SJSA1 (cell line): ENCODE data around the gene SDK2. TPM values are rescaled to one million over a fixed set of nuclear protein-coding genes. Genes with fewer than 3 reads are reported as not detected.

Source experiments
- DNase-seq, 2 experiments: peaks; one replicate each; pipeline ENCODE4 v3.0.0-alpha.2; 2015 to 2020; ENCODE audit warnings: low spot score in 2 of 2, low read depth in 1 of 2
- H3K27ac ChIP-seq: fragments of 250-450 bp; sonication (Bioruptor Pico); 2 replicates; pipeline ENCODE4 v1.5.1; 2020; ENCODE audit warnings: mild to moderate bottlenecking, moderate library complexity
- H3K27me3 ChIP-seq: fragments of 250-450 bp; sonication (Bioruptor Pico); replicated peaks from 2 replicates; pipeline ENCODE4 v1.5.1; 2020; ENCODE audit warnings: mild to moderate bottlenecking, moderate library complexity
- H3K36me3 ChIP-seq: fragments of 250-450 bp; sonication (Bioruptor Pico); 2 replicates; pipeline ENCODE4 v1.5.1; 2020; ENCODE audit warnings: mild to moderate bottlenecking
- H3K4me1 ChIP-seq: fragments of 250-450 bp; sonication (Bioruptor Pico); replicated peaks from 2 replicates; pipeline ENCODE4 v1.6.1; 2021; ENCODE audit warnings: mild to moderate bottlenecking
- H3K4me3 ChIP-seq: fragments of 250-450 bp; sonication (Bioruptor Pico); 2 replicates; pipeline ENCODE4 v1.5.1; 2020; ENCODE audit warnings: mild to moderate bottlenecking
- H3K9me3 ChIP-seq: fragments of 250-450 bp; sonication (Bioruptor Pico); replicated peaks from 2 replicates; pipeline ENCODE4 v1.5.1; 2020; ENCODE audit warnings: mild to moderate bottlenecking
- total RNA-seq: library from RNA; depleted of rRNA; stranded (reverse); fragments of >200 nt; shearing (Covaris generic); gene quantifications from 2 replicates; pipeline ENCODE4 v1.2.3, GENCODE V29; 2014

SDK2 gene
- total RNA-seq, 1 experiment from 2014 or later = 0.05 TPM

- Histone ChIP-seq H3K9me3 (no peaks in the 10 kb centered on the region; the same call in none of the 2 replicates), H3K36me3 (no peaks in the 10 kb centered on the region), H3K4me1 (no peaks in the 10 kb centered on the region), H3K4me3 (no peak overlapping the region), H3K27ac (no peak overlapping the region), H3K27me3 (peaks cover 73% of the 10 kb centered on the region)
- DNase-seq = no peak
Observed at GRCh38 chr17:73492821-73493814, 151.1 kb downstream of the SDK2 start.

DNA sequence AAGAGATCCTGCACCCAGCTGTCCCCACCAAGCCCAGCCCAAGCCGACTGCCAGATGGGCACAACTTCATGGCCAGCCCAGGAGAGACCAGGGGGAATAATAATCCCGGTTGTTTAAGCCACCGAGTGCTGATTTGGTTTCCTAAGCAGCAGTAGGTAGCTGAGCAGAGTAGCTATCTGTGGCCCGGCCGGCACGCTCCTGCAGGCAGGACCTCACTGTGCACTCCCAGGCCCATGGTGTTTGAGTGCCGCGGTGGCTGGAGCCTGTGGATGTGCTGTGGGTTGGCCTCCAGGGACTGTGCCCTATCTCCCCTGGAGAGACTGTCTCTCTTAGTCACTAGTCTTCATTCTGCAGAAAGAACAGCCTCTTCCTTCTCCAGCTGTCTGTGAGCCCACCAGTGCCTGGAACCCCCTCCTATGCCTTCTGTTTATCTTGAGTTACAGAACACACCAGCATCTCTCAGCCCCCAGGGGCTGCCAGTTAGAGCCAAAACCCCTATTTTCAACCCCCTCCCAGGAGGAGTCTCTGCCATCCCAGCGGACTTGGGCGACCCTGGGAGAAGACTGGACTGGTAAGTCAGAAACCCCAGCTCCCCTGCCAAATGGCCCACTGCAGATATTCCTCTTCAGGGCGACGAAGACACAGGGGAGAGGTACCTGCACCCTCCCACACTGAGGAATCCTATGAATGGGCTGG, 152.0 kb downstream of the SDK2 start:
- H3K4me1 ChIP-seq = no peaks in the 10 kb centered on the region
- no peak overlapping the region for H3K27ac ChIP-seq
- DNase-seq = no peak

DNA sequence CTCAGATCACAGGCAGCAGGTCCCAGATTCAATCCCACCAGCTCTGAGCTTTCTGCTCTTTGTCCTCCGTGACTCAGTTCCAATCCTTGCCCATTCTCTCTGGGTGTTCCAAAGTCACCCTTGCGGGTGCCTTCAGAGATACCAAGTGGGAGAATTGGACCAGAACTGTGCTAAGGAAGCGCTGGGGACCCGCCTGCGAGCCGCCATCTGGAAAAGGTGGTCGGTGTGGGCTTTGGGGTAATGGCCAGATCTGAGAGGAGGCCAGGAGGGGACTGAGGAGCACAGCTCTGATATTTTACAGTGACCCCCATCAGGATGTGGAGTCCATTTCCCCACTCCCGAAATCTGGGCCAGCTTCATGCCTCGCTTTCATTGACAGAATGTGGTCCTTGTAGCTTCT, 152.6 kb downstream of the SDK2 start:
- H3K27ac ChIP-seq = no peak overlapping the region
- no peak overlapping the region for H3K4me3 ChIP-seq
- no peaks in the 10 kb centered on the region; the same call in none of the 2 replicates for H3K9me3 ChIP-seq
- no peak for DNase-seq
- H3K4me1 ChIP-seq = no peaks in the 10 kb centered on the region
- H3K36me3 ChIP-seq = no peaks in the 10 kb centered on the region
- H3K27me3 ChIP-seq = peaks cover 61% of the 10 kb centered on the region

More for the DNA sequence above, 152.0 kb downstream of the SDK2 start:
- no peak overlapping the region for H3K4me3 ChIP-seq
- H3K9me3 ChIP-seq = no peaks in the 10 kb centered on the region; the same call in none of the 2 replicates
- peaks cover 67% of the 10 kb centered on the region for H3K27me3 ChIP-seq
- H3K36me3 ChIP-seq = no peaks in the 10 kb centered on the region

DNA sequence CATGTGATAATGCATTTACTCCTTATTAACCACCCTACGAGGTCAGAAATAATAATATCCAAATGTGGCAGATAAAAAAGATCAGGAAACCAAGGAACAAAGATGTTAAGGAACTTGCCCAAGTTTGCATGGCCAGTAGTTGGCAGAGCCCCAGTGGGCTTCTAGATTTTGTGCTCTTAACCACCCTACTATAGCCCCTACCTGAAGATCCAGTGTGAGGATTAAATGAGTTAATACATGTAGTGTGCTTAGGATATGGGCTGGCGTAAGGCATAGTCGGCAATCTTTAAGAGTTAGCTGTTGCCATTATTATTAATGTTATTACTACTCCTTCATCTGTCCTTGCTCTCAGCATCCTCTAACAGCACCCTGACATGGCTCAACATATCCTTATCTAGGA, 153.4 kb downstream of the SDK2 start:
- H3K4me1 ChIP-seq = no peaks in the 10 kb centered on the region
- H3K9me3 ChIP-seq = peaks cover under 1% of the 10 kb centered on the region
- peaks cover 54% of the 10 kb centered on the region for H3K27me3 ChIP-seq
- no peak overlapping the region for H3K27ac ChIP-seq
- H3K36me3 ChIP-seq = no peaks in the 10 kb centered on the region
- DNase-seq = no peak
- no peak overlapping the region for H3K4me3 ChIP-seq

GRCh38 chr17:73489991-73490390, 154.3 kb downstream of the SDK2 start:
- Histone ChIP-seq H3K4me1 (no peaks in the 10 kb centered on the region), H3K27ac (no peak overlapping the region), H3K36me3 (no peaks in the 10 kb centered on the region), H3K9me3 (peaks cover 9% of the 10 kb centered on the region), H3K4me3 (no peak overlapping the region), H3K27me3 (peaks cover 46% of the 10 kb centered on the region)
- no peak for DNase-seq

GRCh38 chr17:73489333-73489732, 154.9 kb downstream of the SDK2 start:
- no peak for DNase-seq
- Histone ChIP-seq H3K9me3 (peaks cover 12% of the 10 kb centered on the region), H3K27ac (no peak overlapping the region), H3K4me1 (no peaks in the 10 kb centered on the region), H3K4me3 (no peak overlapping the region), H3K36me3 (no peaks in the 10 kb centered on the region), H3K27me3 (peaks cover 41% of the 10 kb centered on the region)

DNA sequence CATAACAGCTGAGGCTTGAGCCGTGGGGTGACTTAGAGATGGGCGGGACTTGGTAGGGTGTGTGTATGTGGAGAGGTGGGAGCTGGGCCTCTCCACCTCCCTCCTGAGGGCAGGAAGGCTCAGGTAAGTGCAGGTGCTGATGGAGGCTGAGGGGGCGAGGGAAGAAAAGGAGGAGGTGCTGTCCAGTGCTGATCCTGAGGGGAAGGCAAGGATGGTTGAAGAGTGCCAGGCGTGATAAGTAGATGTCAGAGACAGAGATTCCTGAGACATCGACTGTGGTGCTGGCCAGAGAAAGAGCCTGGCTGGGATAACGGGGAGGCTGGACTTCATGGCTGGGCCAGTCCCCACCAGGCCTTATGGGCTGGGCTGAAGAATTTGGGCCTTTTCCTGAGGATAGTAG, 159.1 kb downstream of the SDK2 start:
- H3K36me3 ChIP-seq = no peaks in the 10 kb centered on the region
- no peak overlapping the region for H3K27ac ChIP-seq
- peaks cover 12% of the 10 kb centered on the region for H3K9me3 ChIP-seq
- DNase-seq = no peak
- H3K4me3 ChIP-seq = no peak overlapping the region
- H3K4me1 ChIP-seq = no peaks in the 10 kb centered on the region
- peaks cover 40% of the 10 kb centered on the region for H3K27me3 ChIP-seq

GRCh38 chr17:73482894-73483293, 161.4 kb downstream of the SDK2 start:
- DNase-seq = no peak
- H3K27me3 ChIP-seq = peaks cover 53% of the 10 kb centered on the region
- peaks cover 12% of the 10 kb centered on the region for H3K9me3 ChIP-seq
- no peaks in the 10 kb centered on the region for H3K4me1 ChIP-seq
- H3K4me3 ChIP-seq = no peak overlapping the region
- no peak overlapping the region for H3K27ac ChIP-seq
- H3K36me3 ChIP-seq = no peaks in the 10 kb centered on the region

GRCh38 chr17:73482251-73482716, 162.0 kb downstream of the SDK2 start:
- Histone ChIP-seq H3K36me3 (no peaks in the 10 kb centered on the region), H3K4me1 (no peaks in the 10 kb centered on the region)

GRCh38 chr17:73481676-73482075, 162.6 kb downstream of the SDK2 start:
- Histone ChIP-seq H3K27ac (no peak overlapping the region), H3K9me3 (peaks cover 12% of the 10 kb centered on the region), H3K27me3 (peaks cover 63% of the 10 kb centered on the region), H3K4me3 (no peak overlapping the region), H3K4me1 (no peaks in the 10 kb centered on the region), H3K36me3 (no peaks in the 10 kb centered on the region)
- DNase-seq = no peak

More at GRCh38 chr17:73482251-73482716, 162.0 kb downstream of the SDK2 start:
- no peak overlapping the region for H3K4me3 ChIP-seq
- no peak for DNase-seq
- peaks cover 57% of the 10 kb centered on the region for H3K27me3 ChIP-seq
- H3K9me3 ChIP-seq = peaks cover 12% of the 10 kb centered on the region
- no peak overlapping the region for H3K27ac ChIP-seq

- H3K27me3 ChIP-seq = peaks cover 72% of the 10 kb centered on the region
- H3K4me1 ChIP-seq = no peaks in the 10 kb centered on the region
- H3K9me3 ChIP-seq = peaks cover 10% of the 10 kb centered on the region
- H3K36me3 ChIP-seq = no peaks in the 10 kb centered on the region
- H3K4me3 ChIP-seq = no peak overlapping the region
- H3K27ac ChIP-seq = no peak overlapping the region
- DNase-seq = no peak
Observed at GRCh38 chr17:73480740-73481139, 163.5 kb downstream of the SDK2 start.

DNA sequence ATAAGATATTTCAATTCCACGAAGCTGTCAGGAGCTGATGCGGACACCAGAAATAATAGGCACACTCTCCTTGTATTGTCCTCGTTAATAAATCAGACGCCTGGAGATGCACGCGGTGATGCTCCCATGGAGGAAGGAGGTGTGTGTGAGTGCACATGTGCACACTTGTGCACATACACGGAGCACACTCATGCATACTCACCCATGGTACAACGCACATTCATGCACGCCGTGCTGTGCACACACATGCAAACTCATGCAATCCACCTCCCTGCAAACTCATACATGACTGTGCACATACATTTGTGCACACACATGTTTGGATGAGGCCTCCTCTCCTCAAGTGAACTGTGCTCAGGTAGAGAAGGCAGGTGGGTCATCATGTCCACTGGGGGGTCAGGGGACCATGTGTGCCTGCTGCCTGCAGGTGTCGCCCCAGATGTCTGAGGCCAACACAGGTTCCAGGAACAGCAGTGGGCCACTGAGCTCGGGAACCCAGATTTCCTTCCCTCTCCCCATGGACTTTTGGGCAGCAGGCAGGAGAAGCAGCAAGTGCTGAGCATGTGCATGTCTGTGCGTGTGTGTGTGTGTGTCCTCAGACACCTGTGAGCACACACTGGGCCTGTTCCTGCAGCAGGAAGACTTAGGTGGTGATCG, 165.3 kb downstream of the SDK2 start:
- Histone ChIP-seq H3K36me3 (no peaks in the 10 kb centered on the region), H3K4me1 (no peaks in the 10 kb centered on the region), H3K27ac (no peak overlapping the region), H3K9me3 (no peaks in the 10 kb centered on the region), H3K4me3 (no peak overlapping the region), H3K27me3 (peaks cover 81% of the 10 kb centered on the region)
- no peak for DNase-seq

GRCh38 chr17:73478334-73478733, 165.9 kb downstream of the SDK2 start:
- no peak overlapping the region for H3K4me3 ChIP-seq
- no peak overlapping the region for H3K27ac ChIP-seq
- no peak for DNase-seq
- peaks cover 84% of the 10 kb centered on the region for H3K27me3 ChIP-seq
- no peaks in the 10 kb centered on the region for H3K9me3 ChIP-seq
- H3K36me3 ChIP-seq = no peaks in the 10 kb centered on the region
- H3K4me1 ChIP-seq = no peaks in the 10 kb centered on the region
